Psoas muscle (tissue), 8 donors: ENCODE data around the gene RTBDN. TPM values are rescaled to one million over a fixed set of nuclear protein-coding genes. Genes with fewer than 3 reads are reported as not detected.
"Not testable (repeated sequence)": the region's sequence is repeated elsewhere in the genome, so short reads cannot be mapped to it uniquely, and the experiment has no call there.

Experiments used
- ATAC-seq, 4 donors: fragments of 200-7000 bp; cut with Tn5 transposase; one replicate each; pipeline ENCODE4 v1.9.1; 2020; ENCODE audit warnings: moderate library complexity in 3 of 4, mild to moderate bottlenecking in 2 of 4
- DNase-seq, 2 donors: peaks; one replicate each; pipeline ENCODE4 v3.0.0-alpha.2; 2020
- H3K27ac ChIP-seq: fragments of 200-600 bp; one replicate; pipeline ENCODE4 v1.8.0; 2022
- H3K27me3 ChIP-seq, 3 donors: fragments of 200-600 bp in 1 of 3; one replicate each; pipeline versions ENCODE4 v1.6.1 to v1.8.0; 2013 to 2022; ENCODE audit warnings: low read length in 2 of 3, mild to moderate bottlenecking in 2 of 3, moderate library complexity in 1 of 3; ENCODE audit not compliant: insufficient read depth in 3 of 3
- H3K36me3 ChIP-seq, 2 donors: fragments of 200-600 bp in 1 of 2; one replicate each; pipeline versions ENCODE4 v1.6.1 to v1.8.0; 2013 to 2022; ENCODE audit warnings: low read depth in 1 of 2, mild to moderate bottlenecking in 1 of 2, moderate library complexity in 1 of 2; ENCODE audit not compliant: insufficient read depth in 1 of 2
- H3K4me1 ChIP-seq: fragments of 200-600 bp; one replicate; pipeline ENCODE4 v1.8.0; 2022
- H3K4me3 ChIP-seq: fragments of 200-600 bp; one replicate; pipeline ENCODE4 v1.8.0; 2022; ENCODE audit warnings: mild to moderate bottlenecking
- H3K9me3 ChIP-seq: fragments of 200-600 bp; one replicate; pipeline ENCODE4 v1.8.0; 2022
- WGBS, 3 donors: extraction: QIAGEN DNeasy Blood & Tissue Kit; methylation state at CpG; one replicate each; pipeline versions ENCODE4 v1.1.6 to v1.1.7; 2013; 5-methylcytosine and 5-hydroxymethylcytosine counted together
- intact Hi-C, 2 donors: fragments of 100-400 bp; cut with DNase I; formaldehyde crosslinking; loops; one replicate each; pipeline versions ENCODE4 v1.11.0 to v1.14.2; 2022
- polyA plus RNA-seq, 3 donors: library from polyadenylated mRNA; stranded (reverse); fragments of 200-250 nt; gene quantifications; one replicate each; pipeline ENCODE4 v1.2.3, GENCODE V29; 2013
- total RNA-seq, 4 donors: library from RNA; stranded (reverse); fragmentation: NEBNext Ultra II Directional in 2 of 4; extraction: Animal tissue kit (Norgen Biotek cat#: 25700) in 2 of 4; gene quantifications; one replicate each; pipeline versions ENCODE4 v1.2.1 to v1.2.4, GENCODE V29; 2021 to 2023
- TF ChIP-seq, protein P1 (sequence below): fragments of 200-600 bp; IDR thresholded peaks from one replicate; pipeline ENCODE4 v1.8.0; 2022; ENCODE audit warnings: antibody characterized with exemption
- donor health status: healthy with polysubstance abuse.
- donor health status: DM: no; HTN: no; CAD: no; lungs with moderate emphysema.
- donor health status: Bipolar disorder and iron deficiency.
- donor health status: healthy.
- donor health status: DM: yes; HTN: yes; CAD: no.
- donor health status: DM: no; HTN: no; CAD: no.
- donor health status: DM: no; HTN: no; CAD: no.
- donor health status: DM: yes; HTN: yes; CAD: no.

RTBDN gene
- total and polyA plus RNA-seq, 7 donors, result 0.05 TPM; not detected in 6

DNA sequence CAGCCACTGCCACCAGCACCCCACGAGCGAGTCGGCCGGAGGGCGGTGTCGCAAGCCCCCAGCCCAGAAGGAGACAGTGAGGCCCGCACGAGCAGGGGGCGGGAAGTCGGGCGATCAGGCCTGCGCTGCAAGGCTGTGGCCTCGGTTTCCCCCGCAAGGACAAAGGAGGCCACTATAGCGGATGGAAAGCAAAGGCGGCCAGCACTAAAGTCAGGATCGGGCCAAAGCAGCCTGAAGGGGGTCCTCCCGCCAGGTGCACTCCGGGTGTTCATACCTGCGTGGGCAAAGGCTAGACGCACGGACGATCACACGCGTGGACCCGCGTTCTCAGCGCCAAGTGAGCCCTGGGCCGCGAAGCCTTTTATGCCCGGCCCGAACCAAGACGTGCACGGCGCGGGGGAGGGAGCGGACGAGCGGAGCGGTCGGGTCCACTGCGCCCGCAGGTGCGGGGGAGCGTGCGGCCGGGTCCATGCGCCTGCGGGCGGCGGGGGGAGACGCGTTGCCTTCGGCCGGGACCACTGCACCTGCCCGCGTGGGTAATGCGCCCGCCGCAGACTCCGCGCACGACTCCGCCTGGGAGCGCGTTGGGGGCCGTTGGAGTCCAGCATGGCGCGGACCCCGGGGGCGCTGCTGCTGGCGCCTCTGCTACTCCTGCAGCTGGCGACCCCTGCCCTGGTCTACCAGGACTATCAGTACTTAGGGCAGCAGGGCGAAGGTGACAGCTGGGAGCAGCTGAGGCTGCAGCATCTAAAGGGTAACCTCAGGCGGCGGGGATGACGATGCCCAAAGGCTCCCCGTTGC, 32.7 kb downstream of the RTBDN start, which contains the start of the genes PRDX2 and THSD8:
Gene PRDX2, minus strand, starts transcription at position 335 of the 801 bp plus-strand sequence. CDS start 539 bp downstream, outside the sequence.
Gene THSD8, plus strand, starts transcription at position 604 of the 801 bp plus-strand sequence. Its CDS starts 3 bp downstream, at position 607.
- Histone ChIP-seq H3K4me1 (peaks cover 22% of the 10 kb centered on the region), H3K27me3 (no peaks in the 10 kb centered on the region), H3K36me3 (peaks cover 0 to 31% of the 10 kb centered on the region in 2 donors), H3K27ac (peak within 1 kb of the TSS; percentile 82), H3K4me3 (peak within 1 kb of the TSS; percentile 96), H3K9me3 (no peaks in the 10 kb centered on the region)
- ATAC-seq (peak; percentile 83 to 87 (median 85)), DNase-seq (peak; percentile 86 to 89)
- intact Hi-C loops, result loop anchor here in 1 of 2 donors (5.0 to 10.0 kb wide), 2 partner anchors 39 to 133 kb away; partner anchors contain the start of genes CALR and FARSA
- TF ChIP-seq, protein P1, sequence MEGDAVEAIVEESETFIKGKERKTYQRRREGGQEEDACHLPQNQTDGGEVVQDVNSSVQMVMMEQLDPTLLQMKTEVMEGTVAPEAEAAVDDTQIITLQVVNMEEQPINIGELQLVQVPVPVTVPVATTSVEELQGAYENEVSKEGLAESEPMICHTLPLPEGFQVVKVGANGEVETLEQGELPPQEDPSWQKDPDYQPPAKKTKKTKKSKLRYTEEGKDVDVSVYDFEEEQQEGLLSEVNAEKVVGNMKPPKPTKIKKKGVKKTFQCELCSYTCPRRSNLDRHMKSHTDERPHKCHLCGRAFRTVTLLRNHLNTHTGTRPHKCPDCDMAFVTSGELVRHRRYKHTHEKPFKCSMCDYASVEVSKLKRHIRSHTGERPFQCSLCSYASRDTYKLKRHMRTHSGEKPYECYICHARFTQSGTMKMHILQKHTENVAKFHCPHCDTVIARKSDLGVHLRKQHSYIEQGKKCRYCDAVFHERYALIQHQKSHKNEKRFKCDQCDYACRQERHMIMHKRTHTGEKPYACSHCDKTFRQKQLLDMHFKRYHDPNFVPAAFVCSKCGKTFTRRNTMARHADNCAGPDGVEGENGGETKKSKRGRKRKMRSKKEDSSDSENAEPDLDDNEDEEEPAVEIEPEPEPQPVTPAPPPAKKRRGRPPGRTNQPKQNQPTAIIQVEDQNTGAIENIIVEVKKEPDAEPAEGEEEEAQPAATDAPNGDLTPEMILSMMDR, result peak; percentile 3
- 0 to 1% (median 1%) methylated on average over 60 to 78 of the region's 78 CpGs for WGBS, 3 donors

DNA sequence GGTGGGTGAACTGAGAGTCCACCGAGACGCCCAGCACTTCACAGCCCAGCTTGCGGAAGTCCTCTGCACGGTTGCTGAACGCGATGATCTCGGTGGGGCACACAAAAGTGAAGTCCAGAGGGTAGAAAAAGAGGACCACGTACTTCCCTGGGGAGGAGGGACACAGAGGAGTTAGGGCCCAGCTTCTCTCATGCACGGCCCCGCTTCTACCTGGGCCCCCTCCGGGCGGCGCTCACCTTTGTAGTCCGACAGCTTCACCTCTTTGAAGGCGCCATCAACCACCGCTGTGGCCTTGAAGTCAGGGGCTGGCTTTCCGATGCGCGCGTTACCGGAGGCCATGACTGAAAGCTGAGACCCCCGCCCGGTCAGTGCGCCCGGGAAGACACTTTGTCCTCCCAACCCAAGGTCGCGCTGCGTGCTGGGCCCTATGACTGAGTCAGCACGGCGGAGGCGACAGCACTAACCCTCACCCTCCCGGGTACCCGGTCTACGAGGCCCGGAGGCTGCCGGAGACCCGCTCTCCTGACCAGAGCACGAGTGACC, 33.4 kb downstream of the RTBDN start:
- TF ChIP-seq, protein P1, result no peak
- peaks cover 0 to 31% of the 10 kb centered on the region in 2 donors for H3K36me3 ChIP-seq
- peak overlapping the region; percentile 82 for H3K27ac ChIP-seq
- DNase-seq (peak; percentile 48 to 70), ATAC-seq (peak; percentile 22 to 51 (median 38))
- peaks cover 20% of the 10 kb centered on the region for H3K4me1 ChIP-seq
- H3K27me3 ChIP-seq, result no peaks in the 10 kb centered on the region
- intact Hi-C loops, result loop anchor here in 1 of 2 donors (5.0 to 10.0 kb wide), 2 partner anchors 39 to 134 kb away; partner anchors contain the start of genes CALR and FARSA
- WGBS, 3 donors, result 7 to 10% (median 8%) methylated on average over 36 to 38 of the region's 38 CpGs
- H3K9me3 ChIP-seq, result no peaks in the 10 kb centered on the region
- peak overlapping the region; percentile 96 for H3K4me3 ChIP-seq

DNA sequence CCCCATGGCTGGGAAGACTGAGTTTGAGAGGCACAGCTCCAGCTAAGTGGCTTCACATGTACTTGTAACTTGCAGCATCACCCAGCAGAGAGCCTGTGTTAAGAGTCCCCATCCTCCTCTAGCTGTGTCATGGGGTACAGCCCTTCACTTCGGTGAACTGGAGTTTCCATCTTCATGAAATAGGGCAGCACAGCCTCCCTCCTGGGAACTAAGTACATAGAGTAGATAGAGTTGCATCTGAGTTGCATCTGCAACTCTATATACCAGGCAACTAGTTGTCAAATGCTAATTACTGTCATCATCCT, 34.0 kb downstream of the RTBDN start:
- intact Hi-C loops, result loop anchor here in 1 of 2 donors (5.0 to 10.0 kb wide), 2 partner anchors 38 to 134 kb away; partner anchors contain the start of genes CALR and FARSA
- no peak for DNase-seq
- Histone ChIP-seq H3K4me1 (peaks cover 19% of the 10 kb centered on the region), H3K27ac (peak overlapping the region; percentile 6), H3K9me3 (no peaks in the 10 kb centered on the region), H3K27me3 (no peaks in the 10 kb centered on the region), H3K36me3 (peaks cover 0 to 31% of the 10 kb centered on the region in 2 donors), H3K4me3 (peak overlapping the region; percentile 96)
- TF ChIP-seq, protein P1, result no peak
- 79 to 89% (median 80%) methylated on average over 1 of the region's 1 CpG for WGBS, 3 donors
- ATAC-seq, result no peak

DNA sequence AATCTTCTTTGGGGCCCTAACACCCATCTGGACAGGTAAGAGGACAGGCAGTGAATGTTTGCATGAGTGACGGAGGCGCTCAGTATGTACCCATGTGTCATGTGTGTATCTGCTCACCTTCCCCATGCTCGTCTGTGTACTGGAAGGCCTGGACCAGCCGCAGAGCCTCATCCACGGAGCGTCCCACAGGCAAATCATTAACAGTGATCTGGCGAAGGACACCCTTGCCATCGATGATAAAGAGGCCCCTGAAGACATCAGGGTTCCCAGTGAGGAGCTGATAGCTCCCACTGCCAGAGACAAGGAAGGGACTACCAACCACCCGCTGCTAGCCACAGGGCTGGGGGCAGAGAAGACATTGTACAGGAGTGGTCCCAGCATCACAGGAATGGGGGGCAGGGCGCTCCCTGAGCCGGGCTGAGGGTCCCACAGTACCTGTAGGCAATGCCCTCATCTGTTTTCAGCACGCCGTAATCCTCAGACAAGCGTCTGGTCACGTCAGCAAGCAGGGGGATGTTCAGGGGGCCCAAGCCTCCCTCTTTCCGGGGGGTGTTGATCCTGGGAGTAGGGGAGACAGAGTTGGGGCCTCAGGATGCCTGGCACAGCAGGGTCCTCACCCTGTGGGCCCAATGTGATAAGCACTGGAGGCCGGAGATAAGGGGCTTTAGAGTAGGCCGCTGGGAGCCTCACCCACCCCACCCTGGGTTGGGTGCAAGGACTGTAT, 34.5 kb downstream of the RTBDN start:
- Histone ChIP-seq H3K9me3 (no peaks in the 10 kb centered on the region), H3K27ac (no peak overlapping the region), H3K4me1 (peaks cover 19% of the 10 kb centered on the region), H3K36me3 (peaks cover 0 to 31% of the 10 kb centered on the region in 2 donors), H3K4me3 (peak overlapping the region; percentile 96), H3K27me3 (no peaks in the 10 kb centered on the region)
- DNase-seq (no peak), ATAC-seq (no peak)
- intact Hi-C loops, result loop anchor here (5.0 to 10.0 kb wide), 3 partner anchors 38 to 135 kb away; partner anchors contain the start of genes CALR (in 1 of the 2), FARSA (in 1 of the 2) and TNPO2 (in 1 of the 2)
- WGBS, 3 donors, result 92 to 94% (median 93%) methylated on average over 18 of the region's 18 CpGs
- TF ChIP-seq, protein P1, result no peak

DNA sequence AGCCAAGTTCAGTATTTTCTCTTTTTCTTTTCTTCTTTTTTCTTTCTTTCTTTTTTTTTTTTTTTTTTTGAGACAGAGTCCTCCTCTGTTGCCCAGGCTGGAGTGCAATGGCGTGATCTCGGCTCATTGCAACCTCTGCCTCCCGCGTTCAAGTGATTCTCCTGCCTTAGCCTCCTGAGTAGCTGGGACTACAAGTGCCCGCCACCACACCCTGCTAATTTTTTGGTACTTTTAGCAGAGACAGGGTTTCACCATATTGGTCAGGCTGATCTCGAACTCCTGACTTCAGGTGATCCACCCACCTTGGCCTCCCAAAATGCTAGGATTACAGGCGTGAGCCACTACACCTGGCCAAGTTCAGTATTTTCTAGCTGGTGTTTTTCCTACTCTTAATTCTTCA, 36.8 kb downstream of the RTBDN start:
- 94 to 98% (median 95%) methylated on average over 7 of the region's 7 CpGs for WGBS, 3 donors
- intact Hi-C loops, result loop anchor here (5.0 kb wide), 2 partner anchors 35 to 75 kb away; partner anchors contain the start of gene TNPO2 (in 1 of the 2)
- not testable (repeated sequence) for H3K27ac ChIP-seq, H3K9me3 ChIP-seq, H3K27me3 ChIP-seq, H3K4me3 ChIP-seq, ATAC-seq, DNase-seq
- Histone ChIP-seq H3K4me1 (peaks cover 25% of the 10 kb centered on the region), H3K36me3 (peaks cover 0 to 31% of the 10 kb centered on the region in 2 donors)
